Measurements from ENCODE around the gene BMP7.

DNA sequence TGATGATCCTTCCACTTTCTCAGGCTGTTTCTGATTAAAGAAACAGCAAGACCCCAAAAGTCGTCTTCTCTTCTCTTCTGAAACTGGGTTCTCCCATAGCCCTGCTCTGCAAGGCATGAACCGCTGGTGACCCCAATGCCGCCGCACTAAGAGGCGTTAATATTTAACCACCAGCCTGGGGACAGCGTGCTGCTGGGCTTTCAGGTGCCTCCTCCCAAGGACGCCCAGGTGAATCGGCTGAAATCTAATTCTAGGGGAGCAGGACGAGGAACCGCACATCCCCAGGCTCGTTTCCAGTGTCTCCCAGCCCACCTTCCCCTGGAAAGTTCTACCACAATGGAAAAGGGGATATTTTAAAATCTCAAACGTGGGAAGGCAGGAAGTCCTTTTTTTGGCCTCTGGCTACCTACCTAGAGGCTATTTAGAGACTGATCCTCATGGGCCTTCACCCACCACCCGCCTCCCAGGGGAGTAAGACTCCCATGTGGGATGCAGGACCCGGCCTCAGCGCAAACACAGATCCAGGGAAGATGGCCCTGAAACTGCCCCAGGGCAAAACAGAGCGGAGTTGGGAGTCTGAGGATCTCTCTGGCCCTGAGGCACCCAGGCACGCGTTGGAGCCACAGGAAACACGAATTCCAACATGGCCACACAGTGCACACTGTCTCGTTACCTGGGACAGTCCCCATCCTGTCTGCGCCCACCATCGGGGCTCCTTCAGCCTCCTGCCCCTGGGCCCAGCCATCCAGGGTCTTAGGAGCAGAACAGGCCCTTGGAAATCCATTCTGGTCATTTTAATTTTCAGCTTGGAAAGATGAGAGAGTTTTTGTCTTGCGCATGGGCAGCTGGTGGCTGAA lies 56.2 kb downstream of the BMP7 start:
- TF ChIP-seq, protein P1, sequence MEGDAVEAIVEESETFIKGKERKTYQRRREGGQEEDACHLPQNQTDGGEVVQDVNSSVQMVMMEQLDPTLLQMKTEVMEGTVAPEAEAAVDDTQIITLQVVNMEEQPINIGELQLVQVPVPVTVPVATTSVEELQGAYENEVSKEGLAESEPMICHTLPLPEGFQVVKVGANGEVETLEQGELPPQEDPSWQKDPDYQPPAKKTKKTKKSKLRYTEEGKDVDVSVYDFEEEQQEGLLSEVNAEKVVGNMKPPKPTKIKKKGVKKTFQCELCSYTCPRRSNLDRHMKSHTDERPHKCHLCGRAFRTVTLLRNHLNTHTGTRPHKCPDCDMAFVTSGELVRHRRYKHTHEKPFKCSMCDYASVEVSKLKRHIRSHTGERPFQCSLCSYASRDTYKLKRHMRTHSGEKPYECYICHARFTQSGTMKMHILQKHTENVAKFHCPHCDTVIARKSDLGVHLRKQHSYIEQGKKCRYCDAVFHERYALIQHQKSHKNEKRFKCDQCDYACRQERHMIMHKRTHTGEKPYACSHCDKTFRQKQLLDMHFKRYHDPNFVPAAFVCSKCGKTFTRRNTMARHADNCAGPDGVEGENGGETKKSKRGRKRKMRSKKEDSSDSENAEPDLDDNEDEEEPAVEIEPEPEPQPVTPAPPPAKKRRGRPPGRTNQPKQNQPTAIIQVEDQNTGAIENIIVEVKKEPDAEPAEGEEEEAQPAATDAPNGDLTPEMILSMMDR (IDR thresholded peaks at IDR 0.05 in 8 of 11, conservative IDR thresholded peaks at IDR 0.05 in 3 of 11): no peak
- TF ChIP-seq POLR2A (IDR thresholded peaks at IDR 0.05) (no peak), POLR2AphosphoS5 (IDR thresholded peaks at IDR 0.05) (no peak)

All from spleen (tissue), 7 donors.